ENCODE measurements around the gene CABP4. TPM values are rescaled to one million over a fixed set of nuclear protein-coding genes. Genes with fewer than 3 reads are reported as not detected.
"Not testable (repeated sequence)": the region's sequence is repeated elsewhere in the genome, so short reads cannot be mapped to it uniquely, and the experiment has no call there.

The CABP4 gene
- total RNA-seq, 4 donors from 2014 or later: 0.19 to 0.55 (median 0.30) TPM

GRCh38 chr11:67469508-67469811 is 14.3 kb downstream of the CABP4 start:
- no peaks in the 10 kb centered on the region for H3K9me3 ChIP-seq
- ATAC-seq (peak; percentile 36 to 50), DNase-seq (no peak)
- peak overlapping the region; percentile 79 to 96 (median 88) for H3K27ac ChIP-seq
- peak overlapping the region; percentile 86 to 98 (median 91) for H3K4me3 ChIP-seq
- no peak for TF ChIP-seq POLR2A (IDR thresholded peaks at IDR 0.05)
- TF ChIP-seq, protein P1, sequence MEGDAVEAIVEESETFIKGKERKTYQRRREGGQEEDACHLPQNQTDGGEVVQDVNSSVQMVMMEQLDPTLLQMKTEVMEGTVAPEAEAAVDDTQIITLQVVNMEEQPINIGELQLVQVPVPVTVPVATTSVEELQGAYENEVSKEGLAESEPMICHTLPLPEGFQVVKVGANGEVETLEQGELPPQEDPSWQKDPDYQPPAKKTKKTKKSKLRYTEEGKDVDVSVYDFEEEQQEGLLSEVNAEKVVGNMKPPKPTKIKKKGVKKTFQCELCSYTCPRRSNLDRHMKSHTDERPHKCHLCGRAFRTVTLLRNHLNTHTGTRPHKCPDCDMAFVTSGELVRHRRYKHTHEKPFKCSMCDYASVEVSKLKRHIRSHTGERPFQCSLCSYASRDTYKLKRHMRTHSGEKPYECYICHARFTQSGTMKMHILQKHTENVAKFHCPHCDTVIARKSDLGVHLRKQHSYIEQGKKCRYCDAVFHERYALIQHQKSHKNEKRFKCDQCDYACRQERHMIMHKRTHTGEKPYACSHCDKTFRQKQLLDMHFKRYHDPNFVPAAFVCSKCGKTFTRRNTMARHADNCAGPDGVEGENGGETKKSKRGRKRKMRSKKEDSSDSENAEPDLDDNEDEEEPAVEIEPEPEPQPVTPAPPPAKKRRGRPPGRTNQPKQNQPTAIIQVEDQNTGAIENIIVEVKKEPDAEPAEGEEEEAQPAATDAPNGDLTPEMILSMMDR (IDR thresholded peaks at IDR 0.05 in 4 of 5, conservative IDR thresholded peaks at IDR 0.05 in 1 of 5): peak in 1 of 5 experiments; percentile 39
- H3K36me3 ChIP-seq: no peaks in the 10 kb centered on the region
- intact Hi-C loops (cut with DNase I; ENCODE audit: low total_unique reads) (loop anchor here (1.0 to 5.0 kb wide), 3 partner anchors 39 to 68 kb away; partner anchors contain the start of genes CDK2AP2, PPP1CA and RPS6KB2), in situ Hi-C loops (cut with MboI; ENCODE audit: low sequenced_read_pairs in 4 of 4) (no loop called here)
- H3K27me3 ChIP-seq: no peaks in the 10 kb centered on the region
- peaks cover 8 to 18% of the 10 kb centered on the region in 2 donors for H3K4me1 ChIP-seq

DNA sequence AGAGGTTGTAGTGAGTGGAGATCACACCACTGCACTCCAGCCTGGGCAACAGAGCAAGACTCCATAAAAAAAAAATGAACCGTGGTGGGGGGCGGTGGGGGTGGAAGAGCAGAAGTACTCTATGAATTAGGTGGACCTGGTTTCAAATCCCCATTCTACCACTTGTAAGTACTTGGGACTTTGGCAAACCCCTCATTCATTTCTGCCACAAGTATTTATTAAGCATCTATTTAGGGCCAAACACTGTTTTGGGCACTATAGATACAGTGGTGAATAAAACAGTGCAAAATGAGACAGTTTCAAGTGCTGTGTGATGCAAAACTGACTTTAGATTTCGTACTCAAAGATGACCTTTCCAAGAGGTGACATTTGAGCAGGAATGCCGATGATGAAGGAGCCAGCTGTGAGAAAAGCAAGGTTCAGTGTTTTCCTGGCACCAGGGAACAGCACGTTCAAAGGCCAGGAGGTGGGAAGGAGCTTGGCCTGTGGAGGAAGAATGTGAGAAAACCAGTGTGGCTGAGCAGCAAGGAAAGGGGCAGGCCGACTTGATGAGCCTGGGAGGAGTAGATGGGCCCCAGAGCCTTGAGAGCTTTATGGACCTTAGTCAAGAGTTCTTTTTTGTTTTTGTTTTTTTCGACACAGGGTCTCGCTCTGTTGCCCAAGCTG is 15.3 kb downstream of the CABP4 start:
- in situ Hi-C loops (cut with MboI; ENCODE audit: low sequenced_read_pairs in 4 of 4) (loop anchor here in 2 of 4 donors (10.0 kb wide), 1 partner anchor 76 kb away; the partner anchor contains the start of gene RAD9A (in 2 of the 2)), intact Hi-C loops (cut with DNase I; ENCODE audit: low total_unique reads) (no loop called here)
- ATAC-seq (no peak), DNase-seq (no peak)
- H3K27me3 ChIP-seq: no peaks in the 10 kb centered on the region
- TF ChIP-seq POLR2A (IDR thresholded peaks at IDR 0.05): no peak
- TF ChIP-seq, protein P1 (IDR thresholded peaks at IDR 0.05 in 4 of 5, conservative IDR thresholded peaks at IDR 0.05 in 1 of 5): no peak
- H3K4me1 ChIP-seq: peaks cover 8 to 18% of the 10 kb centered on the region in 2 donors
- no peak overlapping the region for H3K4me3 ChIP-seq
- H3K27ac ChIP-seq: no peak overlapping the region
- no peaks in the 10 kb centered on the region for H3K9me3 ChIP-seq
- H3K36me3 ChIP-seq: no peaks in the 10 kb centered on the region

GRCh38 chr11:67472882-67473281 is 17.7 kb downstream of the CABP4 start:
- TF ChIP-seq POLR2A (IDR thresholded peaks at IDR 0.05): no peak
- TF ChIP-seq, protein P1 (IDR thresholded peaks at IDR 0.05 in 4 of 5, conservative IDR thresholded peaks at IDR 0.05 in 1 of 5): no peak
- no peaks in the 10 kb centered on the region for H3K9me3 ChIP-seq
- no peaks in the 10 kb centered on the region for H3K36me3 ChIP-seq
- H3K27me3 ChIP-seq: no peaks in the 10 kb centered on the region
- ATAC-seq: no peak
- intact Hi-C loops (cut with DNase I; ENCODE audit: low total_unique reads) (no loop called here), in situ Hi-C loops (cut with MboI; ENCODE audit: low sequenced_read_pairs in 4 of 4) (loop anchor here in 2 of 4 donors (10.0 kb wide), 1 partner anchor 78 kb away; the partner anchor contains the start of gene RAD9A (in 2 of the 2))
- no peak overlapping the region for H3K4me3 ChIP-seq
- no peak for DNase-seq
- no peak overlapping the region for H3K27ac ChIP-seq
- H3K4me1 ChIP-seq: peaks cover 6 to 13% of the 10 kb centered on the region in 2 donors

- H3K4me3 ChIP-seq; intact Hi-C loops (cut with DNase I; ENCODE audit: low total_unique reads); H3K36me3 ChIP-seq; H3K4me1 ChIP-seq; DNase-seq; H3K27me3 ChIP-seq; H3K9me3 ChIP-seq; H3K27ac ChIP-seq; ATAC-seq: not testable (repeated sequence)
- in situ Hi-C loops (cut with MboI; ENCODE audit: low sequenced_read_pairs in 4 of 4): loop anchor here in 2 of 4 donors (10.0 kb wide), 1 partner anchor 82 kb away; the partner anchor contains the start of gene RAD9A (in 2 of the 2)
Observed at GRCh38 chr11:67476692-67477091, 21.5 kb downstream of the CABP4 start.

- DNase-seq; intact Hi-C loops (cut with DNase I; ENCODE audit: low total_unique reads); H3K4me1 ChIP-seq; H3K36me3 ChIP-seq; H3K27me3 ChIP-seq; H3K4me3 ChIP-seq; H3K27ac ChIP-seq; ATAC-seq; H3K9me3 ChIP-seq: not testable (repeated sequence)
- in situ Hi-C loops (cut with MboI; ENCODE audit: low sequenced_read_pairs in 4 of 4): loop anchor here in 2 of 4 donors (10.0 kb wide), 1 partner anchor 83 kb away; the partner anchor contains the start of gene RAD9A (in 2 of the 2)
Observed at GRCh38 chr11:67477344-67478050, 22.3 kb downstream of the CABP4 start.
